GM12878 (cell line): ENCODE measurements around the gene IRF8. TPM values are rescaled to one million over a fixed set of nuclear protein-coding genes. Genes with fewer than 3 reads are reported as not detected.

Experiments used
- ATF7 ChIP-seq: fragments of 450-650 bp; IDR thresholded peaks from 2 replicates; pipeline ENCODE4 v1.6.1; 2016; ENCODE audit warnings: low read depth, mild to moderate bottlenecking
- BHLHE40 ChIP-seq, 2 experiments: fragments of 450-650 bp in 1 of 2; IDR thresholded peaks; 2 replicates each; pipeline ENCODE4 v1.6.1; 2011 to 2017; ENCODE audit warnings: low read depth in 2 of 2, borderline replicate concordance in 1 of 2, improper control_type of control experiment in 1 of 2, low read length in 1 of 2, mild to moderate bottlenecking in 1 of 2
- CREM ChIP-seq: IDR thresholded peaks from 2 replicates; pipeline ENCODE4 v1.6.1; 2014; ENCODE audit warnings: antibody characterized with exemption, low read depth
- HDAC2 ChIP-seq: fragments of 200-600 bp; sonication (generic); IDR thresholded peaks from 2 replicates; pipeline ENCODE4 v1.6.1; 2017
- HDAC6 ChIP-seq: fragments of 200-600 bp; sonication (generic); IDR thresholded peaks from one replicate; pipeline ENCODE4 v1.8.0; 2017; ENCODE audit warnings: antibody characterized with exemption; ENCODE audit not compliant: unreplicated experiment
- HSF1 ChIP-seq: fragments of 150-350 bp; IDR thresholded peaks from 2 replicates; pipeline ENCODE4 v1.6.1; 2014; ENCODE audit warnings: mild to moderate bottlenecking, low read depth, low read length
- JUNB ChIP-seq: IDR thresholded peaks from 2 replicates; pipeline ENCODE4 v1.6.1; 2016; ENCODE audit warnings: antibody characterized with exemption, mild to moderate bottlenecking
- MTA2 ChIP-seq: fragments of 450-650 bp; IDR thresholded peaks from 2 replicates; pipeline ENCODE4 v1.6.1; 2016; ENCODE audit warnings: low read depth, mild to moderate bottlenecking, moderate library complexity
- MXI1 ChIP-seq: fragments of 150-350 bp; IDR thresholded peaks from 2 replicates; pipeline ENCODE4 v1.6.1; 2011; ENCODE audit warnings: low read depth, mild to moderate bottlenecking, inconsistent platforms, low read length, improper control_type of control experiment
- NFXL1 ChIP-seq: fragments of 450-650 bp; IDR thresholded peaks from 2 replicates; pipeline ENCODE4 v1.6.1; 2017; ENCODE audit warnings: antibody characterized with exemption, mild to moderate bottlenecking, borderline replicate concordance
- PAX8 ChIP-seq: fragments of 450-650 bp; IDR thresholded peaks from 2 replicates; pipeline ENCODE4 v1.6.1; 2017; ENCODE audit warnings: mild to moderate bottlenecking, moderate library complexity
- POLR2A ChIP-seq: IDR thresholded peaks from 2 replicates; pipeline ENCODE4 v1.6.1; 2011; ENCODE audit warnings: low read depth, mild to moderate bottlenecking, low read length
- POLR2AphosphoS5 ChIP-seq: IDR thresholded peaks from 2 replicates; pipeline ENCODE4 v1.6.1; 2011; ENCODE audit warnings: mild to moderate bottlenecking, low read length, inconsistent platforms
- POU2F2 ChIP-seq: IDR thresholded peaks from 3 replicates; pipeline ENCODE4 v1.6.1; 2011; ENCODE audit warnings: low read depth, mild to moderate bottlenecking, low read length, borderline replicate concordance
- RAD51 ChIP-seq: fragments of 450-650 bp; IDR thresholded peaks from 2 replicates; pipeline ENCODE4 v1.6.1; 2016; ENCODE audit warnings: moderate library complexity, mild to moderate bottlenecking, inconsistent platforms
- RB1 ChIP-seq: fragments of 450-650 bp; formaldehyde crosslinking; IDR thresholded peaks from 2 replicates; pipeline ENCODE4 v1.6.1; 2017; ENCODE audit warnings: mild to moderate bottlenecking, borderline replicate concordance
- RCOR1 ChIP-seq: conservative IDR thresholded peaks from 2 replicates; pipeline ENCODE4 v1.6.1; 2012; ENCODE audit warnings: low read depth, low read length, improper control_type of control experiment
- RELA ChIP-seq: fragments of 450-650 bp; IDR thresholded peaks from 2 replicates; pipeline ENCODE4 v1.8.0; 2014; ENCODE audit warnings: borderline replicate concordance; ENCODE audit not compliant: partially characterized antibody
- RUNX3 ChIP-seq: IDR thresholded peaks from 2 replicates; pipeline ENCODE4 v1.6.1; 2012; ENCODE audit warnings: low read length, inconsistent platforms
- SP1 ChIP-seq: IDR thresholded peaks from one replicate; pipeline ENCODE4 v1.6.1; 2011; ENCODE audit warnings: low read depth, low read length
- SUZ12 ChIP-seq: fragments of 200-600 bp; sonication (generic); IDR thresholded peaks from one replicate; pipeline ENCODE4 v1.6.1; 2018; ENCODE audit warnings: antibody characterized with exemption, mild to moderate bottlenecking; ENCODE audit not compliant: unreplicated experiment
- polyA plus RNA-seq, 11 experiments: library from polyadenylated mRNA; depleted of rRNA in 4 of 11; unstranded in 6 of 11; stranded (reverse) in 5 of 11; fragments of >200 nt; fragmentation: Nextera tagmentation in 4 of 11; fragmentation: Illumina TruSeq in 1 of 11; extraction: Ambion mirVana in 4 of 11; extraction: Trizol in 1 of 11; gene quantifications; 1 replicate in 1 of 11; 2 replicates in 10 of 11; pipeline versions ENCODE4 v1.2.1 to v1.2.3, GENCODE V29; 2011 to 2016; ENCODE audit warnings: inconsistent platforms in 2 of 11, missing spikeins in 2 of 11, low read depth in 1 of 11
- total RNA-seq, 4 experiments: library from RNA; depleted of rRNA in 3 of 4; stranded (reverse); fragments of >200 nt in 3 of 4; fragmentation: Illumina TruSeq in 1 of 4; extraction: Trizol in 1 of 4; gene quantifications; 2 replicates each; pipeline versions ENCODE4 v1.2.1 to v1.2.3, GENCODE V29; 2013 to 2021
- TF ChIP-seq, protein P1 (sequence below): IDR thresholded peaks from 2 replicates; pipeline ENCODE4 v1.6.1; 2011; ENCODE audit warnings: borderline replicate concordance, low read depth, mild to moderate bottlenecking, moderate library complexity, mixed read lengths, low read length; ENCODE audit not compliant: insufficient read depth; ENCODE audit errors: extremely low read length
- TF ChIP-seq, protein P2 (sequence below): fragments of 450-650 bp; IDR thresholded peaks from 2 replicates; pipeline ENCODE4 v1.6.1; 2017; ENCODE audit warnings: mild to moderate bottlenecking, low read depth, inconsistent platforms; ENCODE audit not compliant: poor library complexity, severe bottlenecking
- TF ChIP-seq, protein P3 (sequence below): fragments of 450-650 bp; formaldehyde crosslinking; IDR thresholded peaks from 2 replicates; pipeline ENCODE4 v1.5.0; 2022; ENCODE audit warnings: mild to moderate bottlenecking, missing genetic modification characterization

Gene IRF8
- total and polyA plus RNA-seq, 10 of the 15 experiments (the other 5 are each of a cell fraction or from before 2014, with no cell fraction given), result 17.1 to 237 (median 172) TPM

GRCh38 chr16:85879975-85880831 is 18.8 kb upstream of the IRF8 start (continued):
- TF ChIP-seq, protein P1, sequence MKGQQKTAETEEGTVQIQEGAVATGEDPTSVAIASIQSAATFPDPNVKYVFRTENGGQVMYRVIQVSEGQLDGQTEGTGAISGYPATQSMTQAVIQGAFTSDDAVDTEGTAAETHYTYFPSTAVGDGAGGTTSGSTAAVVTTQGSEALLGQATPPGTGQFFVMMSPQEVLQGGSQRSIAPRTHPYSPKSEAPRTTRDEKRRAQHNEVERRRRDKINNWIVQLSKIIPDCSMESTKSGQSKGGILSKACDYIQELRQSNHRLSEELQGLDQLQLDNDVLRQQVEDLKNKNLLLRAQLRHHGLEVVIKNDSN, result no peak
- no peak for TF ChIP-seq POLR2AphosphoS5
- no peak for TF ChIP-seq RB1
- TF ChIP-seq SUZ12, result no peak
- TF ChIP-seq HDAC6, result no peak
- no peak for TF ChIP-seq RELA
- TF ChIP-seq MTA2, result peak; percentile 82
- TF ChIP-seq CREM, result peak; percentile 57
- no peak for TF ChIP-seq SP1
- TF ChIP-seq HDAC2, result no peak
- TF ChIP-seq RCOR1, result no peak; the same call in 1 of the 2 replicates
- TF ChIP-seq POU2F2, result peak; percentile 72; the same call in 1 of the 3 replicates
- TF ChIP-seq, protein P2, sequence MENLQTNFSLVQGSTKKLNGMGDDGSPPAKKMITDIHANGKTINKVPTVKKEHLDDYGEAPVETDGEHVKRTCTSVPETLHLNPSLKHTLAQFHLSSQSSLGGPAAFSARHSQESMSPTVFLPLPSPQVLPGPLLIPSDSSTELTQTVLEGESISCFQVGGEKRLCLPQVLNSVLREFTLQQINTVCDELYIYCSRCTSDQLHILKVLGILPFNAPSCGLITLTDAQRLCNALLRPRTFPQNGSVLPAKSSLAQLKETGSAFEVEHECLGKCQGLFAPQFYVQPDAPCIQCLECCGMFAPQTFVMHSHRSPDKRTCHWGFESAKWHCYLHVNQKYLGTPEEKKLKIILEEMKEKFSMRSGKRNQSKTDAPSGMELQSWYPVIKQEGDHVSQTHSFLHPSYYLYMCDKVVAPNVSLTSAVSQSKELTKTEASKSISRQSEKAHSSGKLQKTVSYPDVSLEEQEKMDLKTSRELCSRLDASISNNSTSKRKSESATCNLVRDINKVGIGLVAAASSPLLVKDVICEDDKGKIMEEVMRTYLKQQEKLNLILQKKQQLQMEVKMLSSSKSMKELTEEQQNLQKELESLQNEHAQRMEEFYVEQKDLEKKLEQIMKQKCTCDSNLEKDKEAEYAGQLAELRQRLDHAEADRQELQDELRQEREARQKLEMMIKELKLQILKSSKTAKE, result peak; percentile 73
- no peak for TF ChIP-seq PAX8
- TF ChIP-seq JUNB, result peak; percentile 87
- TF ChIP-seq NFXL1, result no peak
- peak; percentile 27 to 33; a peak in 1 of 4 replicates for TF ChIP-seq BHLHE40 (IDR thresholded peaks at IDR 0.05; ENCODE audit: borderline replicate concordance in 1 of 2, low read depth in 2 of 2, low read length in 1 of 2)
- TF ChIP-seq RUNX3, result peak; percentile 95
- TF ChIP-seq RAD51, result no peak
- TF ChIP-seq, protein P3, sequence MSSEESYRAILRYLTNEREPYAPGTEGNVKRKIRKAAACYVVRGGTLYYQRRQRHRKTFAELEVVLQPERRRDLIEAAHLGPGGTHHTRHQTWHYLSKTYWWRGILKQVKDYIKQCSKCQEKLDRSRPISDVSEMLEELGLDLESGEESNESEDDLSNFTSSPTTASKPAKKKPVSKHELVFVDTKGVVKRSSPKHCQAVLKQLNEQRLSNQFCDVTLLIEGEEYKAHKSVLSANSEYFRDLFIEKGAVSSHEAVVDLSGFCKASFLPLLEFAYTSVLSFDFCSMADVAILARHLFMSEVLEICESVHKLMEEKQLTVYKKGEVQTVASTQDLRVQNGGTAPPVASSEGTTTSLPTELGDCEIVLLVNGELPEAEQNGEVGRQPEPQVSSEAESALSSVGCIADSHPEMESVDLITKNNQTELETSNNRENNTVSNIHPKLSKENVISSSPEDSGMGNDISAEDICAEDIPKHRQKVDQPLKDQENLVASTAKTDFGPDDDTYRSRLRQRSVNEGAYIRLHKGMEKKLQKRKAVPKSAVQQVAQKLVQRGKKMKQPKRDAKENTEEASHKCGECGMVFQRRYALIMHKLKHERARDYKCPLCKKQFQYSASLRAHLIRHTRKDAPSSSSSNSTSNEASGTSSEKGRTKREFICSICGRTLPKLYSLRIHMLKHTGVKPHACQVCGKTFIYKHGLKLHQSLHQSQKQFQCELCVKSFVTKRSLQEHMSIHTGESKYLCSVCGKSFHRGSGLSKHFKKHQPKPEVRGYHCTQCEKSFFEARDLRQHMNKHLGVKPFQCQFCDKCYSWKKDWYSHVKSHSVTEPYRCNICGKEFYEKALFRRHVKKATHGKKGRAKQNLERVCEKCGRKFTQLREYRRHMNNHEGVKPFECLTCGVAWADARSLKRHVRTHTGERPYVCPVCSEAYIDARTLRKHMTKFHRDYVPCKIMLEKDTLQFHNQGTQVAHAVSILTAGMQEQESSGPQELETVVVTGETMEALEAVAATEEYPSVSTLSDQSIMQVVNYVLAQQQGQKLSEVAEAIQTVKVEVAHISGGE (CRISPR knock-in tag), result no peak
- TF ChIP-seq POLR2A, result no peak
- TF ChIP-seq HSF1, result no peak
- peak; percentile 82 for TF ChIP-seq ATF7
- TF ChIP-seq MXI1, result no peak
